GM18511 (cell line): ENCODE results near the gene SLX4IP.

Source experiments
- ATAC-seq: cut with Tn5 transposase; IDR thresholded peaks from one replicate; pipeline ENCODE4 v1.9.1; 2021; ENCODE audit warnings: mild to moderate bottlenecking, moderate library complexity; ENCODE audit not compliant: unreplicated experiment

The SLX4IP gene

DNA sequence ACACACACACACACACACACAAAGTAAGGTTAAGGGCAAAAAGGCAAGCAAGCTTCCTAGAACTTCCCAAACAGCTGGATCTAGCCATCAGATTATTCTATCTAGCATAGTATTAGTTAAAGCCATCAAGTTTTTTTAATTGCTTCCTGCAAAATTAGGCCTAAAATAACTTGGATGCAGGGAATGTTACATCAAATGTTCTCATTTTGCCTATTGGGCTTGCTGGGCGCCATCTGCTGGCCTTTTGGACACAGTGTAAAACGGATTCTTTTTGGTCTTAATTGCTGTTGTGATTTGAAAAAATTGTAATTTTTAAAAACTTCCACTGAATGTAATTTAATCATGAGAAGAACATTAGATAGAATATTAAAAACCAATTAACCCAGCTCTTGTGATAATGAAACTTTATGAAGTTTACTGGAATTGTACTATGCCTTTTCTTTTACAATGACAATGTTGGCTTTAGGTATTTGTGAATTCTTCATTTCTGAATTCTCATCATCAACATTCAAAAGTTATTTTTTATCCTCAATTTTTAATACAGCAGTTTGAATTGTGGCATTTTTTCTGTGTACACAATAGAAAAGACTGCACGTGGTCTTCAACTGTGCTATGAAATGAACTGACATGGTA is 7.9 kb upstream of the SLX4IP start:
- ATAC-seq = no peak

DNA sequence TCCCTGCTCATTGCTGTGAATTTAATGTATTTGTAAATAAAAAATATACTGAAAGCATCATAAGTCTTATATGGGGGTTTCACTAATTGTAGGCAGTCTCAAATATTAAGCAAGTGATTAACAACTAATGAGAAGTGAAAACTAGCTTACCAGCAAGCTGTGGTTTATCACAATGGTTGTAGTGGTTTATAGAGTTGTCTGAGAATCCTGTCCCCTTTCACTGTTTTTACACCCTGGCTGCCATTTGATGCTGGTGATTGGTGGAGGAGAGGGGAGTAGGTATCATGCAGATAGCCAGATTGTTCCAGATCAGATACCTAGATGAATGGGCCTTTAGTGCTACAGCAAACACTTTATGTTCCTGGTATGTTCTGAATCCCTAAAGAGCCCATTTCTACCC is 7.1 kb upstream of the SLX4IP start:
- ATAC-seq = peak; percentile 46

DNA sequence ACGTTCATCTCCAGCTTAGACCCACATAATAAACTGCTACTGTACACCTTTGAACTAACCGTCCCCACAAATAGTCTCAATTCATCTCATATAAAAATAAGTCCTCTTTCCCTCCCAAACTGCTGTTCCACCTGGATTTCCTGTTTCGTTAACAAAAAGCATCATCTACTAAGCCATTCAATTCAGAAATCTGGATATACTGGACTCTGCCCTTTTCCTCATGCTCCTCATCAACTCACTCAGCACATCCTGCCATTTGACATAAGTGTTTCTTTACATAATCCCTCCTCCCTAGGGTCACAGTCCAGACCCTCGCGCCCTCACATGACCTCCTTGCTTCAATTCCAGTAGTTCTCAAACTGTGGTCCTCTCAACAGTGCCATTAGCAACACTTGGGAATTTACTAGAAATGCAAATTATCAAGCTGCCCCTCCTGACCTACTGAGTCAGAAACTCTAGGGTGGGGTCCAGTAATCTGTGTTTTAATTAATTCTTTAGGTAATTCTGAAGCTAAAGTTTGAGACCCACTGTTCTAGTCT is 5.6 kb upstream of the SLX4IP start:
- no peak for ATAC-seq

GRCh38 chr20:10430000-10430466 is 5.1 kb upstream of the SLX4IP start:
- no peak for ATAC-seq

DNA sequence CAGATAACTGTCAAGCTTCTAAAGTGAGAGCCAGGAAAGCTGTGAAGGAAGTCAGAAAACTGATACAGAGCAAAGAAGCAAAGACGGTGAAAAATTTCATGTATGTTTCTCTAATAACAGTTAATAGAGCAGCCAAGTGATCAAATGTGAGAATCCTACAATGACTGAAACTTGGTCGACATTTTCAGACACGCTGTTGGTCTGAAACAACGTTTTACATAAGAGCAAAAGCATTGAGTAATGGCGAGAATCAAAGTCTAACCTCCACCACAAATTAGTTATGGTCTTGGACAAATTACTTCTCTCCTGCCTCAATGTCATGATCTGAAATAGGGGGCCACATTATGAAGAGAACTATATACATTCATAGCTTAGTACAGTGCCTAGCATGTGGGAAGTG is 4.4 kb upstream of the SLX4IP start:
- ATAC-seq = no peak

DNA sequence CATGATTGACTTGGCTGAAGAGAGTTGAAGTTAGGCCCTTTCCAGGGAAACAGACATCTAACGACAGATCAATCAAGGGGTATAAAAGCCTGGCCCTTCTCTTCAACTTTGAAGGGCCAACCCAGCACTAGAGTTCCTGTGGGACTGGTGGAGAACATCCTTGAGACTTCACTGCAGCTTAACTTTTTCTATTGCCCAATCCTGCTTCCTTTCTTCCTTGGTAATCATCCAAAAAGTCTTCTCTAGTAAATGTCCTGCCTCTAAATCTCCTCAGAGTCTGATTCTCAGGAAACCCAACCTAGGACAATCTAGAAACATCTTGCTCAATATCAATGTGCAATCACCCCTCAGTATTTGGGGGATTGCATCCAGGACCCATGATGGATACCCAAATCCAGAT is 3.0 kb upstream of the SLX4IP start:
- ATAC-seq = no peak

DNA sequence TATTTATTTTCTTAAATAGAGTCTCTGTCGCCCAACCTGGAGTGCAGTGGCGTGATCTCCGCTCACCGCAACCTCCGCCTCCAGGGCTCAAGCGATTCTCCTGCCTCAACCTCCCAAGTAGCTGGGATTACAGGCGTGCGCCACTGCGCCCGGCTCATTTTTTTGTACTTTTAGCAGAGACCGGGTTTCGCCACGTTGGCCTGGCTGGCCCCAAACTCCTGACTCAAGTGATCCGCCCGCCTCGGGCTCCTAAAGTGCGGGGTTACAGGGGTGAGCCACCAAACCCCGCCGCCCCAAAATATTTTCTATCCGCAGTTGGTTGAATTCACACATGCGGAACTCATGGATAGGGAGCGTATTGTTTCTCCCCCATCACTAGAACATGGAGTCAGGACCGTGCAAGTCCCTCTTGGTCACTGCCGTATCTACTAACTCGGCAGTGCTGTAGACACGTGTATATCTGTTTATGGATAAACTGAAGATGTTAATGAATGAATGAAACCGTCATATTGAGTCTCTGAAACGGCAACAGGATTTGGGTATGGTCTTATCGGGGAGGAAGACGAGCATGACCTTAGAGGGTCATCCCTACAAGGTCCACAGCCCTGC is 2.0 kb upstream of the SLX4IP start:
- ATAC-seq = no peak

- peak; percentile 62 for ATAC-seq
Measured at GRCh38 chr20:10433623-10434466, 1.3 kb upstream of the SLX4IP start, which contains the start of gene MKKS. Gene MKKS, minus strand, starts transcription at chr20:10434222. Its CDS starts 20,708 bp downstream, at chr20:10413514.

- ATAC-seq = peak; percentile 45
Measured at GRCh38 chr20:10434467-10434831, 656 bp upstream of the SLX4IP start.

- ATAC-seq = no peak
Measured at GRCh38 chr20:10436053-10436699, 1.1 kb downstream of the SLX4IP start.

GRCh38 chr20:10438217-10438616 is 3.1 kb downstream of the SLX4IP start:
- no peak for ATAC-seq

- no peak for ATAC-seq
Measured at GRCh38 chr20:10443936-10444335, 8.8 kb downstream of the SLX4IP start.

GRCh38 chr20:10445758-10446157 is 10.7 kb downstream of the SLX4IP start:
- ATAC-seq = no peak

- peak; percentile 99 for ATAC-seq
Measured at GRCh38 chr20:10447028-10447427, 11.9 kb downstream of the SLX4IP start.

- ATAC-seq = no peak
Measured at GRCh38 chr20:10448270-10449156, 13.4 kb downstream of the SLX4IP start.

DNA sequence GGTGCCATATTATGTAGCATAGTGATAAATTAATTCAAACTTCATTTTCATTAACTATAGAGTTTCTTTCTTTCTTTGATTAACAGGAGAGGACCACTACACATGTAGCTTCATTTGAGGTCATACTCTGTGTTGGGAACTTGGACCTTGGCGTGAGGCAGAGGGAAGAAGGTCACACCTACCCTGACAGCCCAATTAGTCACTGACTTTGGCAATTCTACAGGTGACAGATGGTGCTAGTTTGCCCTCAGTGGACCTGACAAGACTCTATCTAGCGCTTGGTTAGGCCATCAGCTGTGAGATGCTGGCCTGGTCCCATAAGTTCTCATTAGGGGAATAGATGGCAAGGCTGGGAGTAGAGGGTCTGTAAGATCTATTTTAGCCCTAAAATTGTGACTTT is 14.2 kb downstream of the SLX4IP start:
- ATAC-seq = no peak

DNA sequence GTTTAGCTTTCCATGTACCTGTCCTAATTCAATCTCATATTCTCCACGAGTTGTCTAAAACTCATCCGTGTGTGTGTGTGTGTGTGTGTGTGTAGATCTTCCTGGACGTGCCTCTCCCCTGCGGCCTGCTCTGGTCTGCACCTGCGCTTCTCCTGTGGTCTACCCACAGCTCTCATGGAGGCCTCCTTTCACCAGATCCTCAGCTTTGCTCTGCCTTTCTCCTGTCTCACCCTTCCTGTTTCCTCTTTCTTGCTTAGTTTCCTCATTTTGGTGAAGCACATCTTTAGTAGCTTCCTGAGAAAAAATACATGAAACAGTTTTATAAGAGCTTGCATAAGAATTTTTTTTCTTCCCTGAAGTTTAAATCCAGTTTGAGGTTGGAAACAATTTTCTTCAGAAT is 18.1 kb downstream of the SLX4IP start:
- peak; percentile 93 for ATAC-seq

GRCh38 chr20:10454151-10454750 is 19.1 kb downstream of the SLX4IP start:
- no peak for ATAC-seq

GRCh38 chr20:10461495-10461894 is 26.4 kb downstream of the SLX4IP start:
- no peak for ATAC-seq

DNA sequence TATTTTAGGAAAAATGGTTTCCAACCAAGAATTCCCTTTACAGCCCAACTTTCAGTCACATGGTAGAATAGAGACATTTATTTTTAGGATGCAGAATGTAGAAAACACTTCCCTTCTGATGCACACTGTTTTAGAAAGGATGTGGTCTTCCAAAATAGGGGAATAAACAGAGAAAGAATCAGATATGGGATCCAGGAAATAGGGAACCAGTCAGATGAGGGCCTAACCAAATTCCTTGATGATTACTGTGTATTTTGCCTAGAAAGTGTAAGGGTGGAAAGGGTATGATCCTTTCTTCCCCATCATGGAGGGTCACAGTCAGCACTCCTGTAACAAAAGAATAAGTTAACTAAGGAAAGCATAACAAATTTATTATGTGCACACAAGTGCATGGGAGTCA is 27.4 kb downstream of the SLX4IP start:
- no peak for ATAC-seq
